HEK293 (cell line): ENCODE results near the gene UBXN6.

Source experiments
- EGR2 ChIP-seq: fragments of 450-650 bp; formaldehyde crosslinking; IDR thresholded peaks from 2 replicates; pipeline ENCODE4 v1.5.1; 2016; ENCODE audit warnings: low read depth, missing biosample characterization, missing genetic modification characterization
- GLIS2 ChIP-seq: fragments of 450-650 bp; formaldehyde crosslinking; IDR thresholded peaks from 2 replicates; pipeline ENCODE4 v1.5.1; 2016; ENCODE audit warnings: missing biosample characterization, missing genetic modification characterization
- SETDB1 ChIP-seq: IDR thresholded peaks from one replicate; pipeline ENCODE4 v1.6.1; 2017; ENCODE audit warnings: mild to moderate bottlenecking, low read length, moderate library complexity, mixed read lengths; ENCODE audit not compliant: insufficient read length
- SP2 ChIP-seq: fragments of 450-650 bp; formaldehyde crosslinking; IDR thresholded peaks from 2 replicates; pipeline ENCODE4 v1.5.1; 2016; ENCODE audit warnings: missing biosample characterization, missing genetic modification characterization
- WT1 ChIP-seq: fragments of 450-650 bp; formaldehyde crosslinking; IDR thresholded peaks from 2 replicates; pipeline ENCODE4 v1.5.1; 2016; ENCODE audit warnings: missing biosample characterization, missing genetic modification characterization
- ZBTB21 ChIP-seq: fragments of 450-650 bp; formaldehyde crosslinking; IDR thresholded peaks from 2 replicates; pipeline ENCODE4 v1.5.1; 2017; ENCODE audit warnings: missing biosample characterization, missing genetic modification characterization
- ZNF133 ChIP-seq: fragments of 450-650 bp; formaldehyde crosslinking; IDR thresholded peaks from 2 replicates; pipeline ENCODE4 v1.5.1; 2016; ENCODE audit warnings: missing biosample characterization, missing genetic modification characterization
- ZNF175 ChIP-seq: fragments of 450-650 bp; formaldehyde crosslinking; IDR thresholded peaks from 2 replicates; pipeline ENCODE4 v1.5.1; 2016; ENCODE audit warnings: missing biosample characterization, missing genetic modification characterization
- ZNF202 ChIP-seq: fragments of 450-650 bp; formaldehyde crosslinking; IDR thresholded peaks from 2 replicates; pipeline ENCODE4 v1.5.1; 2016; ENCODE audit warnings: missing biosample characterization, missing genetic modification characterization, borderline replicate concordance
- ZNF324 ChIP-seq: fragments of 450-650 bp; formaldehyde crosslinking; IDR thresholded peaks from 2 replicates; pipeline ENCODE4 v1.5.1; 2016; ENCODE audit warnings: missing biosample characterization, missing genetic modification characterization
- ZNF341 ChIP-seq: fragments of 450-650 bp; formaldehyde crosslinking; IDR thresholded peaks from 2 replicates; pipeline ENCODE4; 2016; ENCODE audit warnings: low read depth, missing biosample characterization, missing genetic modification characterization
- ZNF521 ChIP-seq: fragments of 450-650 bp; formaldehyde crosslinking; IDR thresholded peaks from 2 replicates; pipeline ENCODE4 v1.5.1; 2017; ENCODE audit warnings: missing biosample characterization, mild to moderate bottlenecking, missing genetic modification characterization
- ZNF558 ChIP-seq: fragments of 450-650 bp; formaldehyde crosslinking; IDR thresholded peaks from 2 replicates; pipeline ENCODE4 v1.5.1; 2016; ENCODE audit warnings: missing biosample characterization, missing genetic modification characterization
- ZNF624 ChIP-seq: fragments of 450-650 bp; formaldehyde crosslinking; IDR thresholded peaks from 2 replicates; pipeline ENCODE4 v1.5.1; 2017; ENCODE audit warnings: missing biosample characterization, missing genetic modification characterization
- ZNF660 ChIP-seq: fragments of 450-650 bp; IDR thresholded peaks from 2 replicates; pipeline ENCODE4 v1.5.1; 2018; ENCODE audit warnings: missing biosample characterization, mild to moderate bottlenecking, missing genetic modification characterization
- ZNF830 ChIP-seq: fragments of 450-650 bp; IDR thresholded peaks from 2 replicates; pipeline ENCODE4 v1.5.0; 2018; ENCODE audit warnings: missing biosample characterization, missing genetic modification characterization, low read depth, mild to moderate bottlenecking, moderate library complexity
- TF ChIP-seq, protein P1 (sequence below): fragments of 450-650 bp; formaldehyde crosslinking; IDR thresholded peaks from 2 replicates; pipeline ENCODE4 v1.5.1; 2016; ENCODE audit warnings: missing biosample characterization, missing genetic modification characterization
- TF ChIP-seq, protein P2 (sequence below): fragments of 450-650 bp; formaldehyde crosslinking; IDR thresholded peaks from 2 replicates; pipeline ENCODE4 v1.5.1; 2016; ENCODE audit warnings: missing biosample characterization, missing genetic modification characterization
- TF ChIP-seq, protein P3 (sequence below): fragments of 450-650 bp; formaldehyde crosslinking; IDR thresholded peaks from 2 replicates; pipeline ENCODE4 v1.5.1; 2016; ENCODE audit warnings: missing biosample characterization, missing genetic modification characterization
- TF ChIP-seq, protein P4 (sequence below): fragments of 450-650 bp; formaldehyde crosslinking; IDR thresholded peaks from 2 replicates; pipeline ENCODE4 v1.5.1; 2016; ENCODE audit warnings: missing biosample characterization, missing genetic modification characterization
- TF ChIP-seq, protein P5 (sequence below): fragments of 450-650 bp; formaldehyde crosslinking; IDR thresholded peaks from 2 replicates; pipeline ENCODE4 v1.5.1; 2016; ENCODE audit warnings: missing biosample characterization, missing genetic modification characterization

The UBXN6 gene

DNA sequence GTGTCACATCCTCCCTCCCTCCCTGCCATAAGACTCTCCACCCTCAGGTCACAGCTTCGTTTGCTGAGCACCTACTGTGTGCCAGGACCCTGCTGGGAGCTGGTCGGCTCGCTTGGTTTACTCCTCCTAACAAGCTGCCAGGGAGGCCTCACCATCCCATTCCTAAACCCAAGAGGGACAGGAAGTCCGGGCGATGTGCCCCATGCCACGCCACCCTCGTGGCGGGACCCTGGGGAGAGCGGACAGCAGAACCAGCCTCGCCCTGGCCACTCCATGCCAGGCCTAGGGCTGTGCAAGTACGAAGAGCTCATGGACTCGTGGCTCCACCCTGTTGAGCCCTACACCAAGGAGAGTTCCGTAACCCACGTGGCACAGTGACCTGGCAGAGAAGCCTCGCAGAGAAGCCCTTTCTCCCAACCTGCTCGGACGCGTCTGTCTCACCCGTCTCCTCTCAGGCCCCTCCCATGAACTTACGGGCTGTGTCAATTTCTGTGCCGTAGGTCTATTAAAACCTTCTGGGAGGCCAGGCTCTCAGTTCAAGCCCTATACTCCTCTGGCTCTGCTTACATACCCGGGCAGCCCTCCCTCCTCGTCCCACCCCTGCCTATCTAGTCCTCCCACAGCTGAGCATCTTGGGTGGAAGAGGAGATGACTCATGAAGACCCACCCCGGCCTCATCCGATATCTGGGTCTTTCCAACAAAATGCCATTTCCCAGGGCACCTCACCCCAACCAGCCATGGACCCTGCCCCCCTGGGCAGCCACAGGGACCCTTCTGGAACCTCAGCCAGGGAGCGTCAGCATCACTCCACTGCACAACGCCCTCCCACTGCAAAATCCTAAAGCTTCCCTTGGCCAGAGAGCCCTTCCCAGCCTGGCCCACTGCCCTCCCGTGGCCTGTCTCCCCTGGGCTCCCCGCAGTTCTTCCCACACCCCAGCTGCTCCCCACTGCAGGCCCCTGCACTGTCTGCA is 2.6 kb downstream of the UBXN6 start (continued):
- TF ChIP-seq, protein P1, sequence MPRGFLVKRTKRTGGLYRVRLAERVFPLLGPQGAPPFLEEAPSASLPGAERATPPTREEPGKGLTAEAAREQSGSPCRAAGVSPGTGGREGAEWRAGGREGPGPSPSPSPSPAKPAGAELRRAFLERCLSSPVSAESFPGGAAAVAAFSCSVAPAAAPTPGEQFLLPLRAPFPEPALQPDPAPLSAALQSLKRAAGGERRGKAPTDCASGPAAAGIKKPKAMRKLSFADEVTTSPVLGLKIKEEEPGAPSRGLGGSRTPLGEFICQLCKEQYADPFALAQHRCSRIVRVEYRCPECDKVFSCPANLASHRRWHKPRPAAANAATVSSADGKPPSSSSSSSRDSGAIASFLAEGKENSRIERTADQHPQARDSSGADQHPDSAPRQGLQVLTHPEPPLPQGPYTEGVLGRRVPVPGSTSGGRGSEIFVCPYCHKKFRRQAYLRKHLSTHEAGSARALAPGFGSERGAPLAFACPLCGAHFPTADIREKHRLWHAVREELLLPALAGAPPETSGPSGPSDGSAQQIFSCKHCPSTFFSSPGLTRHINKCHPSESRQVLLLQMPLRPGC (tag by site-specific recombination), result no peak
- no peak for TF ChIP-seq ZNF175 (tag by site-specific recombination)
- no peak for TF ChIP-seq ZNF558 (tag by site-specific recombination)
- no peak for TF ChIP-seq ZBTB21 (tag by site-specific recombination)
- TF ChIP-seq ZNF830 (tag by site-specific recombination), result no peak
- TF ChIP-seq, protein P2, sequence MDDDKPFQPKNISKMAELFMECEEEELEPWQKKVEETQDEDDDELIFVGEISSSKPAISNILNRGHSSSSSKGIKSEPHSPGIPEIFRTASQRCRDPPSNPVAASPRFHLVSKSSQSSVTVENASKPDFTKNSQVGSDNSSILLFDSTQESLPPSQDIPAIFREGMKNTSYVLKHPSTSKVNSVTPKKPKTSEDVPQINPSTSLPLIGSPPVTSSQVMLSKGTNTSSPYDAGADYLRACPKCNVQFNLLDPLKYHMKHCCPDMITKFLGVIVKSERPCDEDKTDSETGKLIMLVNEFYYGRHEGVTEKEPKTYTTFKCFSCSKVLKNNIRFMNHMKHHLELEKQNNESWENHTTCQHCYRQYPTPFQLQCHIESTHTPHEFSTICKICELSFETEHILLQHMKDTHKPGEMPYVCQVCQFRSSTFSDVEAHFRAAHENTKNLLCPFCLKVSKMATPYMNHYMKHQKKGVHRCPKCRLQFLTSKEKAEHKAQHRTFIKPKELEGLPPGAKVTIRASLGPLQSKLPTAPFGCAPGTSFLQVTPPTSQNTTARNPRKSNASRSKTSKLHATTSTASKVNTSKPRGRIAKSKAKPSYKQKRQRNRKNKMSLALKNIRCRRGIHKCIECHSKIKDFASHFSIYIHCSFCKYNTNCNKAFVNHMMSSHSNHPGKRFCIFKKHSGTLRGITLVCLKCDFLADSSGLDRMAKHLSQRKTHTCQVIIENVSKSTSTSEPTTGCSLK, result no peak
- TF ChIP-seq ZNF324 (tag by site-specific recombination), result no peak
- TF ChIP-seq SP2 (tag by site-specific recombination), result peak; percentile 34
- TF ChIP-seq WT1 (tag by site-specific recombination), result no peak
- TF ChIP-seq, protein P3, sequence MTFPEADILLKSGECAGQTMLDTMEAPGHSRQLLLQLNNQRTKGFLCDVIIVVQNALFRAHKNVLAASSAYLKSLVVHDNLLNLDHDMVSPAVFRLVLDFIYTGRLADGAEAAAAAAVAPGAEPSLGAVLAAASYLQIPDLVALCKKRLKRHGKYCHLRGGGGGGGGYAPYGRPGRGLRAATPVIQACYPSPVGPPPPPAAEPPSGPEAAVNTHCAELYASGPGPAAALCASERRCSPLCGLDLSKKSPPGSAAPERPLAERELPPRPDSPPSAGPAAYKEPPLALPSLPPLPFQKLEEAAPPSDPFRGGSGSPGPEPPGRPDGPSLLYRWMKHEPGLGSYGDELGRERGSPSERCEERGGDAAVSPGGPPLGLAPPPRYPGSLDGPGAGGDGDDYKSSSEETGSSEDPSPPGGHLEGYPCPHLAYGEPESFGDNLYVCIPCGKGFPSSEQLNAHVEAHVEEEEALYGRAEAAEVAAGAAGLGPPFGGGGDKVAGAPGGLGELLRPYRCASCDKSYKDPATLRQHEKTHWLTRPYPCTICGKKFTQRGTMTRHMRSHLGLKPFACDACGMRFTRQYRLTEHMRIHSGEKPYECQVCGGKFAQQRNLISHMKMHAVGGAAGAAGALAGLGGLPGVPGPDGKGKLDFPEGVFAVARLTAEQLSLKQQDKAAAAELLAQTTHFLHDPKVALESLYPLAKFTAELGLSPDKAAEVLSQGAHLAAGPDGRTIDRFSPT (tag by site-specific recombination), result 0 out of 2 replicates have a peak, but pooled peaks have one; percentile 33
- TF ChIP-seq SETDB1, result no peak
- no peak for TF ChIP-seq ZNF133 (tag by site-specific recombination)
- TF ChIP-seq, protein P4, sequence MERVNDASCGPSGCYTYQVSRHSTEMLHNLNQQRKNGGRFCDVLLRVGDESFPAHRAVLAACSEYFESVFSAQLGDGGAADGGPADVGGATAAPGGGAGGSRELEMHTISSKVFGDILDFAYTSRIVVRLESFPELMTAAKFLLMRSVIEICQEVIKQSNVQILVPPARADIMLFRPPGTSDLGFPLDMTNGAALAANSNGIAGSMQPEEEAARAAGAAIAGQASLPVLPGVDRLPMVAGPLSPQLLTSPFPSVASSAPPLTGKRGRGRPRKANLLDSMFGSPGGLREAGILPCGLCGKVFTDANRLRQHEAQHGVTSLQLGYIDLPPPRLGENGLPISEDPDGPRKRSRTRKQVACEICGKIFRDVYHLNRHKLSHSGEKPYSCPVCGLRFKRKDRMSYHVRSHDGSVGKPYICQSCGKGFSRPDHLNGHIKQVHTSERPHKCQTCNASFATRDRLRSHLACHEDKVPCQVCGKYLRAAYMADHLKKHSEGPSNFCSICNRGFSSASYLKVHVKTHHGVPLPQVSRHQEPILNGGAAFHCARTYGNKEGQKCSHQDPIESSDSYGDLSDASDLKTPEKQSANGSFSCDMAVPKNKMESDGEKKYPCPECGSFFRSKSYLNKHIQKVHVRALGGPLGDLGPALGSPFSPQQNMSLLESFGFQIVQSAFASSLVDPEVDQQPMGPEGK (tag by site-specific recombination), result peak; percentile 60
- no peak for TF ChIP-seq ZNF341 (tag by site-specific recombination)
- TF ChIP-seq GLIS2 (tag by site-specific recombination), result peak; percentile 59
- TF ChIP-seq ZNF660 (tag by site-specific recombination), result no peak
- no peak for TF ChIP-seq EGR2 (tag by site-specific recombination)
- TF ChIP-seq ZNF521 (tag by site-specific recombination), result no peak
- TF ChIP-seq ZNF624 (tag by site-specific recombination), result no peak
- TF ChIP-seq, protein P5, sequence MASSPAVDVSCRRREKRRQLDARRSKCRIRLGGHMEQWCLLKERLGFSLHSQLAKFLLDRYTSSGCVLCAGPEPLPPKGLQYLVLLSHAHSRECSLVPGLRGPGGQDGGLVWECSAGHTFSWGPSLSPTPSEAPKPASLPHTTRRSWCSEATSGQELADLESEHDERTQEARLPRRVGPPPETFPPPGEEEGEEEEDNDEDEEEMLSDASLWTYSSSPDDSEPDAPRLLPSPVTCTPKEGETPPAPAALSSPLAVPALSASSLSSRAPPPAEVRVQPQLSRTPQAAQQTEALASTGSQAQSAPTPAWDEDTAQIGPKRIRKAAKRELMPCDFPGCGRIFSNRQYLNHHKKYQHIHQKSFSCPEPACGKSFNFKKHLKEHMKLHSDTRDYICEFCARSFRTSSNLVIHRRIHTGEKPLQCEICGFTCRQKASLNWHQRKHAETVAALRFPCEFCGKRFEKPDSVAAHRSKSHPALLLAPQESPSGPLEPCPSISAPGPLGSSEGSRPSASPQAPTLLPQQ (tag by site-specific recombination), result no peak
- no peak for TF ChIP-seq ZNF202 (tag by site-specific recombination)
